ENCODE results near the gene PLXNA4. TPM values are rescaled to one million over a fixed set of nuclear protein-coding genes. Genes with fewer than 3 reads are reported as not detected.

PLXNA4 gene
- total RNA-seq, 2 experiments from 2014 or later, result 0.75 to 0.85 TPM

DNA sequence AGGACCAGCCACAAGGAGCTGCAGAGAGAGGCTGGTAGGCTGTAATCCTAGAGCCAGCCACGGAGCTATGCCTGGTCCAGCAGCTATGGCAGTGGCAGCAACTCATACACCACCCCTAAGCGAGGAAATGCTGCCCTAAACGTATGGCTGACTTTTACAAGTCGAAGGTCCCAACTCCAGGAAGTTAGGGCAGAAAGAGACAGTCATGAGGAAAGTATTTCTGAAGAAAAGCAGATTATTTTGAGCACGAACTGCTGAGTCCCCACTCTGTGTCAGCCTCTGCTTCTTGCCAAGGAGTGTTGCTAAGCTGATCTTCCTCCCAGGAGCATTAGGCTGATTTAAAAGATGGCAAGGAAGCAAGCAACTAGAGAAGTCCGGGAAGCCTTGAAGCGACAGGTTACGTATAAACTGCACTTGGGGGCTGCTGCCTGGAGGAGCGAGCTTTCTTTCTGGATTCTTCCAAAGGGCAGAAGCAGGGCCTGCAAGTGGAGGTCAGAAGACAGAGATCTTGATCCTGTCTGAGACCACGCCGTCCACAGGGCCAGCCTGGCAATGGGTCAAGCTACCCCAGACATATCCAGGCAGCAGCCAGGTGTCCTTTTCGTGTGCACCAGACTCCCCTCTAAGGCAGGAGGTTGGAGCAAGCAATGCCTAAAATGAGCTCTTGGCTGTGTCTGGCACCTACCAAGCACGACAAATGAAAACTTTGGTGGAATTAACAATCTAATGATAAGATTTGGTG, 39.4 kb downstream of the PLXNA4 start:
- Mint-ChIP-seq H3K36me3 (ENCODE audit: low read depth) (no peaks in the 10 kb centered on the region), H3K27ac (no peak overlapping the region), H3K9me3 (no peaks in the 10 kb centered on the region), H3K4me3 (no peak overlapping the region), H3K27me3 (no peaks in the 10 kb centered on the region), H3K4me1 (ENCODE audit: low read depth) (no peaks in the 10 kb centered on the region)
- ChIA-PET CTCF (no interaction called here), POLR2A (no interaction called here)
- intact Hi-C loops (cut with DNase I, micrococcal nuclease), result no loop called here
- ATAC-seq (ENCODE audit: poor library complexity), result no peak
- TF ChIP-seq CTCF (IDR thresholded peaks at IDR 0.05), result no peak
- no peaks in the 10 kb centered on the region for H3K4me1 ChIP-seq (ENCODE audit: insufficient read depth, low read length)
- no peak overlapping the region for H3K4me3 ChIP-seq (ENCODE audit: low read length)
- no peak for DNase-seq
- peaks cover 0 to 2% of the 10 kb centered on the region in 2 experiments for H3K27me3 ChIP-seq (ENCODE audit: control insufficient read depth in 1 of 2, insufficient read depth in 2 of 2, low read length in 2 of 2)
- no peaks in the 10 kb centered on the region for H3K36me3 ChIP-seq (ENCODE audit: insufficient read depth, low read length)
- H3K27ac ChIP-seq (ENCODE audit: low read depth in 1 of 2, low read length in 2 of 2), result no peak overlapping the region
- no peaks in the 10 kb centered on the region for H3K9me3 ChIP-seq (ENCODE audit: control insufficient read depth in 1 of 2, insufficient read depth in 1 of 2, low read length in 2 of 2)

DNA sequence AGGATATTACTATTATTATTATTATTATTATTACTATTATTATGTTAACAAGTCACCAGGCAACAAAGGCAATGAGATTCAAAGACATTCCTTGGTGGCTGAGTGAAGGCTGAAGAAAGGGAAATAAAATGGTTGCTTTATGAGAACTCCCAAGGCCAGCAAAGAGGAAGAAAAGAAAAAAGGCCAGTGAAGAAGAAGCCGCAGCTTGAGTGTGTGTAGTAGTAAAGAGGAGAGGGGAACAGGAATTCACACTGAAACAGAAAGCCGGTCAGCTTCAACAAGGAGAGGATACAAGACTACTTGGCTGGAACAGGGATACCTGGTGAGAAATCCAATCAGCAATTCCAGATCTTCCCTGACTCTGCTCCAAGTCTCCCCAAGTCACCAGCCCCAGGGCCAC, 42.4 kb downstream of the PLXNA4 start:
- no peak for ATAC-seq (ENCODE audit: poor library complexity)
- no peak for DNase-seq
- H3K27me3 ChIP-seq (ENCODE audit: control insufficient read depth in 1 of 2, insufficient read depth in 2 of 2, low read length in 2 of 2), result peaks cover 0 to 2% of the 10 kb centered on the region in 2 experiments
- Mint-ChIP-seq H3K9me3 (no peaks in the 10 kb centered on the region), H3K27me3 (no peaks in the 10 kb centered on the region), H3K4me3 (no peak overlapping the region), H3K4me1 (ENCODE audit: low read depth) (no peaks in the 10 kb centered on the region), H3K36me3 (ENCODE audit: low read depth) (no peaks in the 10 kb centered on the region), H3K27ac (no peak overlapping the region)
- H3K4me1 ChIP-seq (ENCODE audit: insufficient read depth, low read length), result no peaks in the 10 kb centered on the region
- no peaks in the 10 kb centered on the region for H3K36me3 ChIP-seq (ENCODE audit: insufficient read depth, low read length)
- ChIA-PET CTCF (no interaction called here), POLR2A (no interaction called here)
- no peaks in the 10 kb centered on the region for H3K9me3 ChIP-seq (ENCODE audit: control insufficient read depth in 1 of 2, insufficient read depth in 1 of 2, low read length in 2 of 2)
- no peak overlapping the region for H3K27ac ChIP-seq (ENCODE audit: low read depth in 1 of 2, low read length in 2 of 2)
- intact Hi-C loops (cut with DNase I, micrococcal nuclease), result no loop called here
- no peak for TF ChIP-seq CTCF (IDR thresholded peaks at IDR 0.05)
- H3K4me3 ChIP-seq (ENCODE audit: low read length), result no peak overlapping the region

DNA sequence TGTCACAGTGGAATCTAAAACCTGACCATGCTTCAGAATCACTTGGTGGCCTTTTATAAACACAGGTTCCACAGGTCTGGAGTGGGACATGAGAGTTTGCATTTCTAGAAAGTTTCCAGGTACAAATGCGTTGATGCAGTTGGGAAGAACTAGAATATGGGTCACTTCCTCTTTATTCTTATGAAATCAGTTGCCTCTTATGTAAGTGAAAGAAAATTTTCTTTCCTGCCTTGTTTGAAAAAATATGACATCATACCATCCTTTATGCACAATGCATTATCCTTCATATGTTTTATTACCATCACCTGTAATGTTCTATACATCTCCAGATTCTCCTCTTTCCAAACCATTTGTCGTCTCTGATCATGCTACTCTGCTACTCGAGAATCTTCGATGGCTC, 44.0 kb downstream of the PLXNA4 start:
- no peaks in the 10 kb centered on the region for H3K36me3 Mint-ChIP-seq (ENCODE audit: low read depth)
- CTCF ChIA-PET, result no interaction called here
- intact Hi-C loops (cut with DNase I, micrococcal nuclease), result no loop called here
- no peaks in the 10 kb centered on the region for H3K27me3 Mint-ChIP-seq
- H3K27ac ChIP-seq (ENCODE audit: low read depth in 1 of 2, low read length in 2 of 2), result no peak overlapping the region
- POLR2A ChIA-PET, result no interaction called here
- no peaks in the 10 kb centered on the region for H3K9me3 ChIP-seq (ENCODE audit: control insufficient read depth in 1 of 2, insufficient read depth in 1 of 2, low read length in 2 of 2)
- H3K9me3 Mint-ChIP-seq, result no peaks in the 10 kb centered on the region
- TF ChIP-seq CTCF (IDR thresholded peaks at IDR 0.05), result no peak
- H3K4me1 ChIP-seq (ENCODE audit: insufficient read depth, low read length), result no peaks in the 10 kb centered on the region
- no peak overlapping the region for H3K27ac Mint-ChIP-seq
- no peak overlapping the region for H3K4me3 Mint-ChIP-seq
- H3K36me3 ChIP-seq (ENCODE audit: insufficient read depth, low read length), result no peaks in the 10 kb centered on the region
- H3K4me3 ChIP-seq (ENCODE audit: low read length), result no peak overlapping the region
- DNase-seq, result no peak
- no peak for ATAC-seq (ENCODE audit: poor library complexity)
- H3K27me3 ChIP-seq (ENCODE audit: control insufficient read depth in 1 of 2, insufficient read depth in 2 of 2, low read length in 2 of 2), result peaks cover 0 to 2% of the 10 kb centered on the region in 2 experiments
- no peaks in the 10 kb centered on the region for H3K4me1 Mint-ChIP-seq (ENCODE audit: low read depth)

Measured in CD4-positive, alpha-beta T cell (primary cell).